ENCODE results near the gene HSD17B3.

The HSD17B3 gene

GRCh38 chr9:96302021-96302420 lies at the start of gene HSD17B3:
HSD17B3 (minus strand) TSS chr9:96302176; CDS start chr9:96302104, 72 bp downstream.
- Histone ChIP-seq H3K27me3 (ENCODE audit: insufficient read depth, low read depth, severe bottlenecking) (no peaks in the 10 kb centered on the region), H3K36me3 (no peaks in the 10 kb centered on the region), H3K9me3 (ENCODE audit: severe bottlenecking) (no peaks in the 10 kb centered on the region), H3K27ac (no peak within 1 kb of the TSS), H3K4me3 (ENCODE audit: low read depth, low read length) (no peak within 1 kb of the TSS)
- no peak for DNase-seq
- TF ChIP-seq CTCF (IDR thresholded peaks at IDR 0.05; ENCODE audit: low read depth, low read length): no peak

- TF ChIP-seq CTCF (IDR thresholded peaks at IDR 0.05; ENCODE audit: low read depth, low read length): no peak
- H3K27me3 ChIP-seq (ENCODE audit: insufficient read depth, low read depth, severe bottlenecking): no peaks in the 10 kb centered on the region
- no peak for DNase-seq
- no peak overlapping the region for H3K4me3 ChIP-seq (ENCODE audit: low read depth, low read length)
- no peaks in the 10 kb centered on the region for H3K36me3 ChIP-seq
- peaks cover 6% of the 10 kb centered on the region for H3K9me3 ChIP-seq (ENCODE audit: severe bottlenecking)
- no peak overlapping the region for H3K27ac ChIP-seq
Measured at GRCh38 chr9:96350866-96351265, 48.9 kb upstream of the HSD17B3 start.

GRCh38 chr9:96348261-96348660 lies 46.3 kb upstream of the HSD17B3 start:
- Histone ChIP-seq H3K4me3 (ENCODE audit: low read depth, low read length) (no peak overlapping the region), H3K27me3 (ENCODE audit: insufficient read depth, low read depth, severe bottlenecking) (no peaks in the 10 kb centered on the region), H3K36me3 (no peaks in the 10 kb centered on the region), H3K27ac (no peak overlapping the region), H3K9me3 (ENCODE audit: severe bottlenecking) (peaks cover 10% of the 10 kb centered on the region)
- no peak for TF ChIP-seq CTCF (IDR thresholded peaks at IDR 0.05; ENCODE audit: low read depth, low read length)
- no peak for DNase-seq

GRCh38 chr9:96345551-96345950 lies 43.6 kb upstream of the HSD17B3 start:
- no peak overlapping the region for H3K4me3 ChIP-seq (ENCODE audit: low read depth, low read length)
- no peaks in the 10 kb centered on the region for H3K27me3 ChIP-seq (ENCODE audit: insufficient read depth, low read depth, severe bottlenecking)
- TF ChIP-seq CTCF (IDR thresholded peaks at IDR 0.05; ENCODE audit: low read depth, low read length): no peak
- H3K27ac ChIP-seq: no peak overlapping the region
- H3K9me3 ChIP-seq (ENCODE audit: severe bottlenecking): peaks cover 13% of the 10 kb centered on the region
- no peak for DNase-seq
- H3K36me3 ChIP-seq: no peaks in the 10 kb centered on the region

- H3K9me3 ChIP-seq (ENCODE audit: severe bottlenecking): peaks cover 13% of the 10 kb centered on the region
- no peaks in the 10 kb centered on the region for H3K27me3 ChIP-seq (ENCODE audit: insufficient read depth, low read depth, severe bottlenecking)
- DNase-seq: peak; percentile 79
- no peaks in the 10 kb centered on the region for H3K36me3 ChIP-seq
- H3K4me3 ChIP-seq (ENCODE audit: low read depth, low read length): no peak overlapping the region
- no peak for TF ChIP-seq CTCF (IDR thresholded peaks at IDR 0.05; ENCODE audit: low read depth, low read length)
- H3K27ac ChIP-seq: peak overlapping the region; percentile 61
Measured at GRCh38 chr9:96344458-96345180, 42.6 kb upstream of the HSD17B3 start.

Measured in WERI-Rb-1 (cell line).